ENCODE results near the gene TFCP2L1.

Gene TFCP2L1

DNA sequence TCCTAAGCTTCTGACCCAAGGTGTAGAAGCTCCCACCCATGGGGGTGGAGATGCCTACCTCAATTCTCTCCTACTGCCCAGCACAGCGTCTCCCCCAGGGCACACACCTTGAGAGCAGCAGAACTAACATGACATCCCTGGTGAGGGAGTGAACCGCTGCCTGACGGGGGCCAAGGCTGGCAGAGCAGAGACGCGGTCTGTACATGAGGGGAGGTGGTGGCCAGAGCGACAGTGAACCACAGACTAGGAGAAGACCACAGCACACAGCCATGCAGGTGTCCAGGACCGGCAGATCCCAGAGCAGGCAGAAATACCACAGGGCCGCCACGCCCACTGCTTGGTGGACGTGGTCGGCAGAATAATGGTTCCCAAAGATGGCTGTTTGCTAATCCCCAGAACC is 40.4 kb downstream of the TFCP2L1 start:
- Histone ChIP-seq H3K4me2 (ENCODE audit: low read depth, low read length, poor library complexity, severe bottlenecking) (no peak overlapping the region), H3K36me3 (ENCODE audit: low read length) (no peaks in the 10 kb centered on the region), H3K9me2 (replicated peaks; ENCODE audit: insufficient read depth, low read length) (no peaks in the 10 kb centered on the region), H3K9me3 (ENCODE audit: insufficient read depth, low read length) (no peaks in the 10 kb centered on the region), H2AFZ (ENCODE audit: low read depth, low read length, severe bottlenecking) (no peak overlapping the region), H3K9ac (ENCODE audit: low read length) (no peak overlapping the region), H3F3A (ENCODE audit: insufficient read depth) (no peaks in the 10 kb centered on the region), H3K4me3 (ENCODE audit: insufficient read depth, low read length, poor library complexity, severe bottlenecking) (no peak overlapping the region), H4K20me1 (ENCODE audit: low read depth, low read length) (no peaks in the 10 kb centered on the region), H3K27me3 (ENCODE audit: low read length) (no peaks in the 10 kb centered on the region), H3K27ac (ENCODE audit: low read depth, low read length) (no peak overlapping the region), H3K79me2 (ENCODE audit: insufficient read depth, low read length) (no peaks in the 10 kb centered on the region)
- TF ChIP-seq EZH2phosphoT487 (conservative IDR thresholded peaks at IDR 0.05; ENCODE audit: low read length): no peak
- TF ChIP-seq, protein P1, sequence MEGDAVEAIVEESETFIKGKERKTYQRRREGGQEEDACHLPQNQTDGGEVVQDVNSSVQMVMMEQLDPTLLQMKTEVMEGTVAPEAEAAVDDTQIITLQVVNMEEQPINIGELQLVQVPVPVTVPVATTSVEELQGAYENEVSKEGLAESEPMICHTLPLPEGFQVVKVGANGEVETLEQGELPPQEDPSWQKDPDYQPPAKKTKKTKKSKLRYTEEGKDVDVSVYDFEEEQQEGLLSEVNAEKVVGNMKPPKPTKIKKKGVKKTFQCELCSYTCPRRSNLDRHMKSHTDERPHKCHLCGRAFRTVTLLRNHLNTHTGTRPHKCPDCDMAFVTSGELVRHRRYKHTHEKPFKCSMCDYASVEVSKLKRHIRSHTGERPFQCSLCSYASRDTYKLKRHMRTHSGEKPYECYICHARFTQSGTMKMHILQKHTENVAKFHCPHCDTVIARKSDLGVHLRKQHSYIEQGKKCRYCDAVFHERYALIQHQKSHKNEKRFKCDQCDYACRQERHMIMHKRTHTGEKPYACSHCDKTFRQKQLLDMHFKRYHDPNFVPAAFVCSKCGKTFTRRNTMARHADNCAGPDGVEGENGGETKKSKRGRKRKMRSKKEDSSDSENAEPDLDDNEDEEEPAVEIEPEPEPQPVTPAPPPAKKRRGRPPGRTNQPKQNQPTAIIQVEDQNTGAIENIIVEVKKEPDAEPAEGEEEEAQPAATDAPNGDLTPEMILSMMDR (IDR thresholded peaks at IDR 0.05; ENCODE audit: insufficient read depth, low read length, poor library complexity, severe bottlenecking): no peak

GRCh38 chr2:121243821-121244460 is 41.1 kb downstream of the TFCP2L1 start:
- TF ChIP-seq EZH2phosphoT487 (conservative IDR thresholded peaks at IDR 0.05; ENCODE audit: low read length): no peak
- TF ChIP-seq, protein P1 (IDR thresholded peaks at IDR 0.05; ENCODE audit: insufficient read depth, low read length, poor library complexity, severe bottlenecking): no peak
- no peaks in the 10 kb centered on the region for H3K9me3 ChIP-seq (ENCODE audit: insufficient read depth, low read length)
- H3K4me2 ChIP-seq (ENCODE audit: low read depth, low read length, poor library complexity, severe bottlenecking): no peak overlapping the region
- H2AFZ ChIP-seq (ENCODE audit: low read depth, low read length, severe bottlenecking): no peak overlapping the region
- H3K9me2 ChIP-seq (replicated peaks; ENCODE audit: insufficient read depth, low read length): no peaks in the 10 kb centered on the region
- H3F3A ChIP-seq (ENCODE audit: insufficient read depth): no peaks in the 10 kb centered on the region
- no peak overlapping the region for H3K9ac ChIP-seq (ENCODE audit: low read length)
- no peaks in the 10 kb centered on the region for H3K79me2 ChIP-seq (ENCODE audit: insufficient read depth, low read length)
- no peaks in the 10 kb centered on the region for H3K36me3 ChIP-seq (ENCODE audit: low read length)
- H3K27me3 ChIP-seq (ENCODE audit: low read length): no peaks in the 10 kb centered on the region
- H4K20me1 ChIP-seq (ENCODE audit: low read depth, low read length): no peaks in the 10 kb centered on the region
- H3K4me3 ChIP-seq (ENCODE audit: insufficient read depth, low read length, poor library complexity, severe bottlenecking): no peak overlapping the region
- H3K27ac ChIP-seq (ENCODE audit: low read depth, low read length): no peak overlapping the region

- Histone ChIP-seq H3K4me2 (ENCODE audit: low read depth, low read length, poor library complexity, severe bottlenecking) (no peak overlapping the region), H3K9me2 (replicated peaks; ENCODE audit: insufficient read depth, low read length) (no peaks in the 10 kb centered on the region), H3K36me3 (ENCODE audit: low read length) (no peaks in the 10 kb centered on the region), H4K20me1 (ENCODE audit: low read depth, low read length) (no peaks in the 10 kb centered on the region), H3K9me3 (ENCODE audit: insufficient read depth, low read length) (no peaks in the 10 kb centered on the region), H3F3A (ENCODE audit: insufficient read depth) (no peaks in the 10 kb centered on the region), H3K27me3 (ENCODE audit: low read length) (no peaks in the 10 kb centered on the region), H3K79me2 (ENCODE audit: insufficient read depth, low read length) (no peaks in the 10 kb centered on the region), H2AFZ (ENCODE audit: low read depth, low read length, severe bottlenecking) (no peak overlapping the region), H3K27ac (ENCODE audit: low read depth, low read length) (no peak overlapping the region), H3K4me3 (ENCODE audit: insufficient read depth, low read length, poor library complexity, severe bottlenecking) (no peak overlapping the region), H3K9ac (ENCODE audit: low read length) (no peak overlapping the region)
- no peak for TF ChIP-seq EZH2phosphoT487 (conservative IDR thresholded peaks at IDR 0.05; ENCODE audit: low read length)
- TF ChIP-seq, protein P1 (IDR thresholded peaks at IDR 0.05; ENCODE audit: insufficient read depth, low read length, poor library complexity, severe bottlenecking): no peak
These were observed 42.0 kb downstream of the TFCP2L1 start for GRCh38 chr2:121242976-121243375.
